NCI-H2196 (cell line): ENCODE results near the gene SLIT3.
"Not testable (repeated sequence)": the region's sequence is repeated elsewhere in the genome, so short reads cannot be mapped to it uniquely, and the experiment has no call there.

Experiments used
- DNase-seq: peaks from one replicate; lab custom pipeline; 2025; ENCODE audit not compliant: unreplicated experiment; lab: John Stamatoyannopoulos, UW

Gene SLIT3

DNA sequence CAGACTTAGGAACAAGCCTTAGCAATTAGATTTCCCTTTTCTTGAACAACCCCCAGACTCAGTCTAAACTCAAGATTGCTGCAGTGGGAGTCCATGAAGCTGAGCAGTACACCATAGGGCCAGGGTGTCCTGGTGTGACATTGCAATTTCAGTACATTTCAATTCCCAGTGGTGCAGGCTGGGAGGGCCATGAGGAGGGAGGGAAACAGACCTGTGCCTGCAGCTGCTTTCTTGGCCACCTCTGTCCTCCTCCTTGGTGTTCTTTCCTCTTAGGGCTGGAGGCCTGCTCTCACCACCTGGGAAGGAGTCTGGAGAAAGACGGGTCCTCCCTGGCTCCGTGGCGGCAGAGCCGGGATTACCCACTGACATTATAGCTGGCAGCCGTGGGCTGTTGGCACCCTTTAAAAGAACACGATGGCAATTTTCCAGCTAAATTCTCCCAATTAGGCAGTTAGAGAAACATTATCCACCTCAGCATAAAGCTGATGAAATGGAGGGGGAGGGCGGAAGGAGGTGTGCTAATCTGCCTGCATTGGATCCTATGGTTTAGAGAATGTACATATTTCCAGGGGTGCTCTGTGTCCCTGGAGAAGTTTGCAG lies 186.4 kb downstream of the SLIT3 start:
- DNase-seq = no peak

DNA sequence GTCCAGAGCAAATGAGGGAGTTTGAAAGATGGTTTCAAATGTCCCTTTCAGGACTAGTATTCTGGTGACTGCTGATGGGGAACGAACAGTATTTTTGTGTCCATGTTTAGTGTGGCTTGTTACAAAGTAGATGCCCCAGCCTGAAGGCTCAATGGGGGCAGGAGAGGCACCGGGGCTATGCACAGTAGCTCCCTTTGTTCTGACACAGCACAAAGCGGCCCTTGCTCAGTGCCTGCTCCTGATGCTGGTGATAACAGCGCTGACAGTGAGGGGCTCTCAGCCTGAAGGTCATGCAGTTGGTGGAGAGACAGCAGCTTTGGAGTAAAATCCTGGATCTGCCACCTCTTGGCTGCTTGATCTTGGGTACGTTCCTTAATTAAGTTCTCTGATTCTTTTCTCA lies 188.9 kb downstream of the SLIT3 start:
- DNase-seq = no peak

DNA sequence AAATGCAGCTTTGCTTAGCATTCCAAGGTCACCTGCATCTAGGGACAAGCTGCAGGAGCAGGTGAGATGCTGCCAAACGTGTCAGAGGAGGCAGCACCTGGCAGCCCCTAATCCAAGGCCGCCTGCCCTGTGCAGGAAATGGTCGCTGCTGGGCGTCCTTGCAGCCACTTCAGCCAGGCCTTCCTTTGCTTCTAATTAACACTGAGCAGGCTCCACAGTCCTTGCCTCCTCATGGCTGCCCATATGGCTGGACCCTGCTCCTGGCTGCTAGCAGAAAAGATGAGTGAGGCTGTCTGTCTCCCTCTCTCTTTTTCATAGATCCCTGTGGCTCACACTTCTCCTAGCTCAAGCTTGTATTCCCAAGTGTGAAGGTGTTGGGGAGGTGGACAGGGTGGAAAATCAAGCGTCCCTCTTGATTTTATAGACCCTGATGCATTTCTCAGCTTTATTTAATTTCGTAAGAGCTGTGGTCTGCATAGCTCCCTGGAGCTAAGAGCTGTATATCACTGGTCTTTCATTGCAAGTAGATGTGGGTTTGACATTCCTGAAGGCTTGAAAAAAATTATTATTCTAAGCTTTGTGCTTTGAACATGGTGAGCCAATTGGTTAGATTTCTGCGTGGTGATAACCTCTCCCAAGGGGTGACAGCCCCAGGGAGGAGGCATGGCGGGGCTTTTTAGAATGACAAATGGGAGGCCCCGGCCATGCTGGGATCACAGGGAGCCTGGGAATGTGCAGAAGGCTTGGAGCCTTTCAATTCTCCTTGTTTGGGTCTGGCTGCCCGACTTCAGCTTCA lies 193.8 kb downstream of the SLIT3 start:
- no peak for DNase-seq

DNA sequence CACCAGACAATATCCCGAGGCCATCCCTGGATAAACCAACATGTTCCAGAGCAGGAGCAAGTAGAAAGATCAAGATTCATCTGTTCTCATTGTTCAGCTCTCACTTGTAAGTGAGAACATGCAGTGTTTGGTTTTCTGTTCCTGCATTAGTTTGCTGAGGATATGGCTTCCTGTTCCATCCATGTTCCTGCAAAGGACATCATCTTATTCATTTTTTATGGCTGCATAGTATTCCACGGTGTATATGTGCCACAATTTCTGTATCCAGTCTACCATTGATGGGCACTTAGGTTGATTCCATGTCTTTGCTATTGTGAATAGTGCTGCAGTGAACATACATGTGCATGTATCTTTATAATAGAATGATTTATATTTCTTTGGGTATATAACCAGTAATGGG lies 195.4 kb downstream of the SLIT3 start:
- DNase-seq = not testable (repeated sequence)

DNA sequence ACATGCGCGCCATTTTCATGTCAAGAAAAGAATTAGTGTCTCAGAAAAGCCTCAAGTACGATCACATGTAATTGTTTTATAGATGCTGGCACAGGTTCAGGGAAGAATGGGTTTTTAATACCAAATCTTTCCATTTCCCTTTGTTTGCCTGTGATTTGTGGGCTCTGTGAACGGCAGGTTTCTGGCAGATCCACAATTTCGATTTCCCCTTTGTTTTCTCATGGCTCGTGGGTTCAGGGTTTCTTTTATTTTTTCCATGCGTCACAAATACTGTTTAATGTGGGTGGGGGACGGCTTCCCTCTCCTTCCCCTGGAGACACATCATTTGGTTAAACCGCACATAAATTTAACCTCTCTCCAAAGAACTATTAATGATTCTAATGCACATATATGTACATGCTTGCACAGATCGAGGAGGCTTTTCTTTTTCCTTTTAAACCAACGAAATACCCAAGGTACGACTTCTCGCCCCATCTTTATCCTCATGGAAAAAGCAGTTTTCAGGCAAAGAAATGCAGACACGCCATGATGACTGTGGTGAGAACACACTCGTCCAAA lies 195.9 kb downstream of the SLIT3 start:
- DNase-seq = no peak

GRCh38 chr5:169103586-169104181 lies 197.3 kb downstream of the SLIT3 start:
- DNase-seq = no peak

DNA sequence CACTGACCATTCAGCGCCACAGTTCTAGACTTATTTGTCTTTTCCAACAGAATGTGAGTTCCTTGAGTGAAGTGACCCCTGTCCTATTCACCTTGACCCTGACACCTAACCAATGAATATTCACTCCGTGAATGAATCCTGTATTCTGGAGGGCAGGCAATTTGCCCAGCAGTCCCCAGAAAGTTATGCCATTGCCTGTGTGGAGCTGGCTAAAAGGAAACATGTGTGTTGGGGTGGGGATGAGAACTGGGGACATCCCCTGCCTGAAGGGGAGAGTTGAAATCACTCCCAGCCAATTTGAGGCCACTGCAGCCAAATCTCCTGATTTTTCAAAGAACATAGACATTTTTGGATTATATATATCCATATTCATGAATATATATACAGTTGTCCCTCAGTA lies 199.0 kb downstream of the SLIT3 start:
- no peak for DNase-seq

GRCh38 chr5:169100735-169101075 lies 200.2 kb downstream of the SLIT3 start:
- no peak for DNase-seq

DNA sequence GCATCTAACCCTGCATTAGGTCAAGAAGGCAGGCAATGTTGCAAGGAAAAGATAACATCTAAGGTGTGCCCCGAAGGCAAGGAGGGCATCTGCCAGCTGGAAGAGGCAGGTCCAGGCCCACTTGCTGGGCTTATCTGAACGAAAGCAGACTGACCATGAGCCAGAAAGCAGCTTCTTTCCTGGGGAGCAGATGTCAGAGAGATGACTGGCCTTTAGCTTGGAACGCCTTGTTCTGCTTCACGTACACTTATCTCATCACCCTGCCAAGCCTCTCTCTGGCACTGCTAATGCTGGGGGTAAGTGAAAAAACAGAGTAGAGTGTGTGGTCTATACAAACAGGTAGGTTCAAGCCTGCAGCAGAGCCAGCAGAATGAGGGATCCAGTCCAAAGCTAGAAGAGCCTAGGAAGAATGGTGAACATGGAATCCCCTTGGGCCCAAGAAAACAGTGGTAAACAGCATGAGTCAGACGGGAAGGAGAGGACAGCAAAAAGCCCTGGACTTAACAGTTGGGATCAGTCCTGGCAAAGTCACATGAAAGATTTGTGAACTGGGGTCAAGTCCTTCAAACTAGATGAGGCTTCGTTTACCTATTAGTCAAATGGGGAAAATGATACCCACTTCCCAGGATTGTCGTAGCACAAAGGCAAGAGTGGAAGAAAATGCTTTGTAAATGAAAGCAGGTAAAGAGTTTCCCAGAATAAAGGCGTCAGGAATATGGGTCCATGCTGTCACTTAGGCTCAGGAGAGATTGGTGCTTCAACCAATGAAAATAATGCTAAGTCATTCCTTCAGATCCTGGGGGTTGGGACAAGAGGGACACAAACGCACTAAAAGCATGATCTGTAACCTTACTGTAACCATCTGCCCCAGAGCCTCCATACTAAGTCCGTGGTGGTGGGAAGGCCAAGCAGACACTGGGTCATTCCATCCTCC lies 200.9 kb downstream of the SLIT3 start:
- no peak for DNase-seq

- no peak for DNase-seq
Measured at GRCh38 chr5:169098331-169099121, 202.4 kb downstream of the SLIT3 start.

GRCh38 chr5:169097374-169098326 lies 203.3 kb downstream of the SLIT3 start:
- DNase-seq = no peak

DNA sequence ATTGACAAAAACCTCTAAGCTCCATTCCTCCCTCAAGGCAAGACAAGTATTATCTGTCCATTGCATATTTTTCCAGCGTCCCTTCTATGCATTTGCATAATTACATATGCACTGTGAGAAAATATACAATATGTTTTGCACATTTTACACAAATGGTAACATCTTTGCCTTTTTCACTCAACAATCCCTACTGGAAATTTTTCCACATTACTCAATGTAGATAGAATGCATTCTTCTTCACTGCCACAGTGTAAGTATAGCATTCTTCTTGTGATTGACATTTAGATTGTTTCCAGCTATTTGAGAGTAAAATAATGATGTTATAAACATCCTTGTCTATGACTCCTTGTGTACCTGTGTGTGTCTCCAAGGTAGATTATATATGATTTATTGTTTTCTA lies 205.0 kb downstream of the SLIT3 start:
- no peak for DNase-seq

DNA sequence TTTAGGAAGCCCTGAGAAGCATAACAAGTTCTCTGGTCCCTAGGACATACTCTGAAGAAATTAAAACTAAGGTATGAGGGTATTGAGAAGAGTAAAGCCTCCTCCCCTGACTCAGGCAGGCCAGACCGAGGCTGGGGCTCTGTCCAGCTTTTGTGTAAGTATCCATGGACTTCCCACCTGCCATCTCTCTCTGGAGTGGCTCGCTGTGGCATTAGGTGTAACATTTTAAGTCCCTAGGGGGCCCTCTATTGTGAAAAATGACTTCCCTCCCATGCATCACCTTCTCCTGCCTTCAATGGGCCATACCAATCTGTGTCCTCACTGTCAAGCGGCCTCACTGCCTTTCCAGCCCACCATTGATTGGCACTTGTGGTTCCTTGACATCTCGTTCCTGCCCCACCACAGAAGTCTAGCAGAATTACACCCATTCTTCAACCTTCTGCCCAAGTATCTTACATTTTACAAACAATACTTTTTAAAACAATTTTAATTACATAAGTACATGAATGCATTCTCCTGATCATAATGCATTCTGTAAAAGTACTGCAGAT lies 205.5 kb downstream of the SLIT3 start:
- no peak for DNase-seq

- no peak for DNase-seq
Measured at GRCh38 chr5:169094586-169095409, 206.1 kb downstream of the SLIT3 start.

GRCh38 chr5:169091396-169091980 lies 209.5 kb downstream of the SLIT3 start:
- DNase-seq = no peak

DNA sequence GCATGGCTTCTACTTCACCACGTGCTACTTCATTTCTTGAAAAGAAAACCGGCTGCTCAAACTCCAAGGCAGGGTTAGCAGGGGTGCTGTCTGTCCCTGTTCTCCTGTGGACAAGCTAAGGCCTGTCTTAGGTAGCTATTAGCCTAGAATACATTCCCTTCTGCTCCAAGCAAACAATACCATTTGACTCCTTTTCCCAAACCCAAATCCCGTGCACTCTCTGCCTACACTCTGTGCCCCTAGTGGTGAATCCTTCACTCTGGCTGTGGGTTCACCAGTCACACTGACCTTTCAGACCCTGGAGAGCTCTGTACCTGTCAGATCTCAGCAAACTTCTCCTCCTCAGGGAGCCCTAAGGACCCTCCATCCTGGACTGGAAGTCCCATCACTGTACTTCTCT lies 211.6 kb downstream of the SLIT3 start:
- DNase-seq = no peak

DNA sequence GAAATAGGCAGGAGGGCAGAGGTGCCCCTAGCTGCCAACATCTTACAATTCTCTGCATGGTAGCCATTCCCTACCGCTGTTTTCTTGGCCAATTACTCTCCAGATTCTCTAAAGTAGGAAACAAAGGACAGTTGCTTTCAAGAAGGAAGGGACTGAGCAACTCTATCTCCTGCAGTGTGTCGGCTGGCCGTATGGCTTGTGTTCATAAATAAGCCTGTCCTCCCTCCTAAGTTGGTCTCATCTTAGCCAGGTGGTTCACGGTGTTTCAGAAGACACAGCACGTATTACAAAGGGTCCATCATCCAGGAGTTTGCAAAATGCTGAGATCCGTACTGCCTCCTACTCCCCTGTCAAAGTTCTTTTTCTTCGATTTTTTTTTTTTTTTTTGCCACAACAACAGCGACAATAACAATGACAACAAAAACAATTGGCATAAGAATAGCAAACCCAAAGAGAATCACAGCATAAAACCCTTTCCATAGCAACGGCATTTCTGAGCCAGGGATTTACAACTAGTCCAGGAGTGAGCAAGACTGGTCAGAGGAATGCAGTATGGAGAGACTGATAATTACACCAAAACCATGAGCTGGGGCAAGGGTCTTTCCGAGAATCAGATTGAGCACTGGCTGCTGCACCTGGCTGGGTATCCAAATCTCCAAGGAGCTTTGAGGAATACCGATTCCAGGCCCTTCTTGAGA lies 212.8 kb downstream of the SLIT3 start:
- DNase-seq = no peak
